Measurements from ENCODE around the gene HSD17B14. TPM values are rescaled to one million over a fixed set of nuclear protein-coding genes. Genes with fewer than 3 reads are reported as not detected.

HSD17B14 gene
- total and polyA plus RNA-seq, 2 of the 8 experiments (the other 6 are each of a cell fraction or from before 2014, with no cell fraction given), result 8.4 to 25.5 TPM

- H4K8ac ChIP-seq (ENCODE audit: extremely low read depth, insufficient read depth, low read length), result peak overlapping the region; percentile 77; the same call in 1 of the 2 replicates
- peak in 2 of 3 experiments; percentile 13 to 20; a peak in 2 of 4 replicates for TF ChIP-seq CTCF (IDR thresholded peaks at IDR 0.05; ENCODE audit: control extremely low read depth in 1 of 3, insufficient read depth in 1 of 3, low read depth in 1 of 3, low read length in 3 of 3)
- peak in 1 of 2 experiments; percentile 90; a peak in 2 of 4 replicates for TF ChIP-seq SIN3A (conservative IDR thresholded peaks at IDR 0.05 in 1 of 2, IDR thresholded peaks at IDR 0.05 in 1 of 2; ENCODE audit: low read depth in 1 of 2, low read length in 2 of 2)
- TF ChIP-seq RBBP5 (IDR thresholded peaks at IDR 0.05; ENCODE audit: borderline replicate concordance, low read depth, low read length), result peak; percentile 75; the same call in 1 of the 2 replicates
- peak; percentile 39 for TF ChIP-seq E2F6 (IDR thresholded peaks at IDR 0.05)
- TF ChIP-seq SAP30 (IDR thresholded peaks at IDR 0.05; ENCODE audit: insufficient read depth, insufficient replicate concordance, low read length), result no peak
These were observed 24.0 kb downstream of the HSD17B14 start for GRCh38 chr19:48812094-48812929.

More at GRCh38 chr19:48812094-48812929, 24.0 kb downstream of the HSD17B14 start:
- H3K36me3 ChIP-seq (ENCODE audit: control insufficient read depth in 2 of 4, insufficient read depth in 4 of 4, low read length in 3 of 4), result no peaks in the 10 kb centered on the region
- DNase-seq (ENCODE audit: low read depth in 1 of 2, low spot score in 2 of 2) (peak in 1 of 2 experiments; percentile 89), FAIRE-seq (no peak)
- no peak overlapping the region for H3K23ac ChIP-seq (ENCODE audit: insufficient read length)
- H3K4me2 ChIP-seq (ENCODE audit: insufficient read depth in 1 of 2, low read depth in 2 of 2, low read length in 2 of 2), result peak overlapping the region; percentile 37 to 68
- H3K4ac ChIP-seq (replicated peaks; ENCODE audit: insufficient read length, low read depth, low read length), result no peak overlapping the region
- peak overlapping the region in 2 of 4 experiments; percentile 16 to 52; a peak in 4 of 7 replicates for H3K9ac ChIP-seq (replicated peaks in 1 of 4; ENCODE audit: extremely low read depth in 1 of 4, low read depth in 3 of 4, low read length in 3 of 4)
- H2BK120ac ChIP-seq (replicated peaks; ENCODE audit: low read depth, low read length), result no peak overlapping the region
- H2AFZ ChIP-seq (ENCODE audit: low read length), result no peak overlapping the region
- 6% methylated on average over 21 of the region's 39 CpGs; no CpG with 5 or more reads in 1 of the 2 experiments for WGBS, 2 experiments (ENCODE audit: extremely low coverage in 1 of 2, insufficient coverage in 1 of 2, insufficient read length in 1 of 2, insufficient replicate concordance in 2 of 2, low coverage in 1 of 2, low lambda C conversion rate in 2 of 2, missing lambda C conversion rate in 1 of 2)
- peak overlapping the region; percentile 71; the same call in 1 of the 2 replicates for H3K27ac ChIP-seq (ENCODE audit: low read depth, low read length)
- H3K4me3 ChIP-seq (ENCODE audit: extremely low read depth in 1 of 4, insufficient read depth in 2 of 4, low read depth in 3 of 4, low read length in 4 of 4), result peak overlapping the region in 3 of 4 experiments; percentile 3 to 52 (median 26); a peak in 5 of 8 replicates
- peak overlapping the region; percentile 61; the same call in 1 of the 2 replicates for H2BK5ac ChIP-seq (ENCODE audit: low read depth, low read length)
- peaks cover 3 to 15% (median 10%) of the 10 kb centered on the region in 4 experiments for H3K4me1 ChIP-seq (replicated peaks in 1 of 4; ENCODE audit: control insufficient read depth in 3 of 4, insufficient read depth in 4 of 4, low read length in 3 of 4)
- H4K20me1 ChIP-seq (replicated peaks in 1 of 2; ENCODE audit: control insufficient read depth in 1 of 2, insufficient read depth in 2 of 2, low read length in 2 of 2), result peaks cover 0 to 1% of the 10 kb centered on the region in 2 experiments
- H3K9me3 ChIP-seq (ENCODE audit: insufficient read depth in 2 of 2, low read depth in 1 of 2, low read length in 1 of 2), result no peaks in the 10 kb centered on the region
- no peak overlapping the region for H4K91ac ChIP-seq (replicated peaks; ENCODE audit: insufficient read length, low read length)
- H3K18ac ChIP-seq (ENCODE audit: extremely low read depth, low read length), result peak overlapping the region; percentile 81
- CTCF ChIA-PET (ENCODE audit: partially characterized antibody), result interaction anchor here (0.6 to 13.8 kb wide), 14 partner anchors 9 to 166 kb away, joined by 3 to 285 read pairs (median 4); partner anchors contain the start of gene CA11
- POLR2A ChIA-PET (ENCODE audit: partially characterized antibody), result interaction anchor here (0.8 to 4.5 kb wide), 10 partner anchors 12 to 156 kb away, joined by 3 to 36 read pairs (median 4); partner anchors contain the start of genes FUT2, PLEKHA4 and PPP1R15A
- peak overlapping the region; percentile 77 for H2BK12ac ChIP-seq (ENCODE audit: low read depth, low read length)
- H3K23me2 ChIP-seq (ENCODE audit: low read depth, low read length), result peaks cover 10% of the 10 kb centered on the region; the same call in 1 of the 2 replicates
- no peaks in the 10 kb centered on the region; the same call in 1 of the 2 replicates for H3K79me1 ChIP-seq (ENCODE audit: low read depth, low read length)
- no peak overlapping the region for H2AK5ac ChIP-seq (ENCODE audit: low read depth, low read length)
- peaks cover 0 to 11% (median 0%) of the 10 kb centered on the region in 4 experiments; a peak in 3 of 7 replicates for H3K27me3 ChIP-seq (replicated peaks in 1 of 4; ENCODE audit: control insufficient read depth in 3 of 4, extremely low read depth in 1 of 4, insufficient read depth in 3 of 4, low read length in 3 of 4)
- H2BK20ac ChIP-seq (ENCODE audit: low read length), result no peak overlapping the region
- 0 out of 4 replicates have a peak, but pooled peaks cover 0 to 7% of the 10 kb centered on the region in 2 experiments for H3K79me2 ChIP-seq (ENCODE audit: control insufficient read depth in 1 of 2, insufficient read depth in 2 of 2, low read length in 2 of 2)
- H4K5ac ChIP-seq (ENCODE audit: insufficient read length, low read depth, low read length), result peak overlapping the region; percentile 2
- no peak overlapping the region for H3K56ac ChIP-seq (replicated peaks; ENCODE audit: insufficient read length, low read depth, low read length)
- H3K14ac ChIP-seq (ENCODE audit: insufficient read length), result no peak overlapping the region
- H2BK15ac ChIP-seq (ENCODE audit: low read length), result no peak overlapping the region

All from H1 (cell line).